ENCODE measurements around the gene HAVCR2. TPM values are rescaled to one million over a fixed set of nuclear protein-coding genes. Genes with fewer than 3 reads are reported as not detected.

HAVCR2 gene
- total RNA-seq, 1 donor from 2014 or later: 1.7 TPM

- no peaks in the 10 kb centered on the region for H3K27me3 ChIP-seq
- intact Hi-C loops (cut with DNase I): no loop called here
- H3K36me3 ChIP-seq: no peaks in the 10 kb centered on the region
- no peak overlapping the region for H3K27ac ChIP-seq
- no peaks in the 10 kb centered on the region for H3K4me1 ChIP-seq
- H3K9me3 ChIP-seq: peaks cover 8 to 14% of the 10 kb centered on the region in 2 donors
- no peak for TF ChIP-seq CTCF (IDR thresholded peaks at IDR 0.05)
- DNase-seq (ENCODE audit: low spot score in 2 of 2): no peak
- H3K4me3 ChIP-seq: no peak overlapping the region
These were observed 12.9 kb upstream of the HAVCR2 start for GRCh38 chr5:157121709-157122108.

- no peaks in the 10 kb centered on the region for H3K27me3 ChIP-seq
- H3K9me3 ChIP-seq: peaks cover 8 to 14% of the 10 kb centered on the region in 2 donors
- TF ChIP-seq CTCF (IDR thresholded peaks at IDR 0.05): no peak
- no peaks in the 10 kb centered on the region for H3K4me1 ChIP-seq
- H3K4me3 ChIP-seq: no peak overlapping the region
- no peak for DNase-seq (ENCODE audit: low spot score in 2 of 2)
- H3K27ac ChIP-seq: no peak overlapping the region
- intact Hi-C loops (cut with DNase I): no loop called here
- no peaks in the 10 kb centered on the region for H3K36me3 ChIP-seq
These were observed 11.3 kb upstream of the HAVCR2 start for GRCh38 chr5:157120102-157120501.

- intact Hi-C loops (cut with DNase I): no loop called here
- Histone ChIP-seq H3K27me3 (no peaks in the 10 kb centered on the region), H3K36me3 (no peaks in the 10 kb centered on the region), H3K4me3 (no peak overlapping the region), H3K27ac (no peak overlapping the region), H3K4me1 (no peaks in the 10 kb centered on the region), H3K9me3 (peaks cover 0 to 7% of the 10 kb centered on the region in 2 donors)
- DNase-seq (ENCODE audit: low spot score in 2 of 2): no peak
- no peak for TF ChIP-seq CTCF (IDR thresholded peaks at IDR 0.05)
These were observed 7.7 kb upstream of the HAVCR2 start for GRCh38 chr5:157116483-157116954.

- TF ChIP-seq CTCF (IDR thresholded peaks at IDR 0.05): no peak
- intact Hi-C loops (cut with DNase I): no loop called here
- Histone ChIP-seq H3K4me3 (no peak overlapping the region), H3K9me3 (no peaks in the 10 kb centered on the region), H3K36me3 (no peaks in the 10 kb centered on the region), H3K4me1 (no peaks in the 10 kb centered on the region), H3K27me3 (no peaks in the 10 kb centered on the region), H3K27ac (no peak overlapping the region)
- no peak for DNase-seq (ENCODE audit: low spot score in 2 of 2)
These were observed 6.7 kb upstream of the HAVCR2 start for GRCh38 chr5:157115502-157115901.

- H3K9me3 ChIP-seq: no peaks in the 10 kb centered on the region
- no peak for TF ChIP-seq CTCF (IDR thresholded peaks at IDR 0.05)
- no peak for DNase-seq (ENCODE audit: low spot score in 2 of 2)
- intact Hi-C loops (cut with DNase I): no loop called here
- H3K36me3 ChIP-seq: no peaks in the 10 kb centered on the region
- H3K4me1 ChIP-seq: no peaks in the 10 kb centered on the region
- no peaks in the 10 kb centered on the region for H3K27me3 ChIP-seq
- H3K27ac ChIP-seq: no peak overlapping the region
- no peak overlapping the region for H3K4me3 ChIP-seq
These were observed 6.2 kb upstream of the HAVCR2 start for GRCh38 chr5:157115012-157115411.

- H3K9me3 ChIP-seq: no peaks in the 10 kb centered on the region
- DNase-seq (ENCODE audit: low spot score in 2 of 2): no peak
- H3K27ac ChIP-seq: no peak overlapping the region
- no peaks in the 10 kb centered on the region for H3K27me3 ChIP-seq
- intact Hi-C loops (cut with DNase I): no loop called here
- no peak for TF ChIP-seq CTCF (IDR thresholded peaks at IDR 0.05)
- H3K36me3 ChIP-seq: no peaks in the 10 kb centered on the region
- H3K4me3 ChIP-seq: no peak overlapping the region
- no peaks in the 10 kb centered on the region for H3K4me1 ChIP-seq
These were observed 4.2 kb upstream of the HAVCR2 start for GRCh38 chr5:157113002-157113401.
